CD4-positive, alpha-beta T cell treated with Interleukin-2 at 100 ng/mL for 4 hours (primary cell): ENCODE results near the gene OSBPL9.
"Not testable (repeated sequence)": the region's sequence is repeated elsewhere in the genome, so short reads cannot be mapped to it uniquely, and the experiment has no call there.

Source experiments
- DNase-seq: peaks from one replicate; pipeline ENCODE4 v3.0.0-alpha.2; 2020; ENCODE audit warnings: low spot score

The OSBPL9 gene

GRCh38 chr1:51636764-51637522 is 20.1 kb downstream of the OSBPL9 start:
- no peak for DNase-seq

GRCh38 chr1:51638350-51638749 is 21.5 kb downstream of the OSBPL9 start:
- DNase-seq: no peak

- DNase-seq: no peak
Measured at GRCh38 chr1:51639694-51640093, 22.8 kb downstream of the OSBPL9 start.

GRCh38 chr1:51641096-51641495 is 24.2 kb downstream of the OSBPL9 start:
- DNase-seq: no peak

GRCh38 chr1:51642739-51643142 is 25.8 kb downstream of the OSBPL9 start:
- no peak for DNase-seq

- no peak for DNase-seq
Measured at GRCh38 chr1:51643362-51643761, 26.5 kb downstream of the OSBPL9 start.

GRCh38 chr1:51644020-51644419 is 27.1 kb downstream of the OSBPL9 start:
- no peak for DNase-seq

GRCh38 chr1:51644533-51645197 is 27.8 kb downstream of the OSBPL9 start:
- no peak for DNase-seq

- not testable (repeated sequence) for DNase-seq
Measured at GRCh38 chr1:51646592-51646991, 29.7 kb downstream of the OSBPL9 start.

- no peak for DNase-seq
Measured at GRCh38 chr1:51648180-51649109, 31.6 kb downstream of the OSBPL9 start.

GRCh38 chr1:51649593-51650091 is 32.8 kb downstream of the OSBPL9 start:
- no peak for DNase-seq

GRCh38 chr1:51650198-51650597 is 33.3 kb downstream of the OSBPL9 start:
- DNase-seq: no peak

- DNase-seq: no peak
Measured at GRCh38 chr1:51651552-51651942, 34.7 kb downstream of the OSBPL9 start.

- DNase-seq: no peak
Measured at GRCh38 chr1:51652599-51652998, 35.7 kb downstream of the OSBPL9 start.

GRCh38 chr1:51653127-51653526 is 36.2 kb downstream of the OSBPL9 start:
- no peak for DNase-seq

- DNase-seq: no peak
Measured at GRCh38 chr1:51654000-51654399, 37.1 kb downstream of the OSBPL9 start.

GRCh38 chr1:51656374-51656773 is 39.5 kb downstream of the OSBPL9 start:
- no peak for DNase-seq

- no peak for DNase-seq
Measured at GRCh38 chr1:51660580-51660979, 43.7 kb downstream of the OSBPL9 start.

- no peak for DNase-seq
Measured at GRCh38 chr1:51661081-51661518, 44.2 kb downstream of the OSBPL9 start.

GRCh38 chr1:51663105-51663504 is 46.2 kb downstream of the OSBPL9 start:
- no peak for DNase-seq

GRCh38 chr1:51663721-51664120 is 46.8 kb downstream of the OSBPL9 start:
- DNase-seq: no peak
